Activated CD8-positive, alpha-beta T cell treated with anti-CD3 and anti-CD28 coated beads for 36 hours (primary cell): ENCODE measurements around the gene DCAKD. TPM values are rescaled to one million over a fixed set of nuclear protein-coding genes. Genes with fewer than 3 reads are reported as not detected.
A peak's percentile ranks its signal among the peaks of the same experiment; 100 is the strongest.

Source experiments
- ATAC-seq: fragments of 200-7000 bp; cut with Tn5 transposase; one replicate; pipeline ENCODE4 v1.10.0; 2021; ENCODE audit warnings: mild to moderate bottlenecking, moderate library complexity
- CTCF ChIA-PET: fragments of 350-600 bp; sonication (Branson Sonifier 250); formaldehyde crosslinking; loops from one replicate; lab custom pipeline; 2021; ENCODE audit warnings: antibody characterized with exemption; lab: Charles Lee
- POLR2A ChIA-PET: fragments of 350-600 bp; sonication (Branson Sonifier 250); formaldehyde crosslinking; loops from one replicate; lab custom pipeline; 2021; ENCODE audit warnings: antibody characterized with exemption; lab: Charles Lee
- DNase-seq: peaks from one replicate; pipeline ENCODE4 v3.0.0-alpha.2; 2020
- H3K27ac Mint-ChIP-seq: one replicate; pipeline ENCODE4 v1.8.0; 2021; ENCODE audit warnings: mild to moderate bottlenecking, mixed read lengths
- H3K27me3 Mint-ChIP-seq: one replicate; pipeline ENCODE4 v1.8.0; 2021; ENCODE audit warnings: mixed read lengths
- H3K36me3 Mint-ChIP-seq: one replicate; pipeline ENCODE4 v1.8.0; 2021; ENCODE audit warnings: low read depth, mixed read lengths
- H3K4me1 Mint-ChIP-seq: one replicate; pipeline ENCODE4 v1.8.0; 2021; ENCODE audit warnings: low read depth, mixed read lengths
- H3K4me3 Mint-ChIP-seq: one replicate; pipeline ENCODE4 v1.8.0; 2021; ENCODE audit warnings: mild to moderate bottlenecking, moderate library complexity, mixed read lengths
- H3K9me3 Mint-ChIP-seq: one replicate; pipeline ENCODE4 v1.8.0; 2021; ENCODE audit warnings: mixed read lengths
- intact Hi-C: fragments of 100-400 bp; cut with micrococcal nuclease; formaldehyde crosslinking; loops from one replicate; pipeline ENCODE4 v1.10.0; 2022
- total RNA-seq, 2 experiments: library from RNA; stranded (reverse); gene quantifications; one replicate each; pipeline ENCODE4 v1.2.3, GENCODE V29; 2021
- TF ChIP-seq, protein P1 (sequence below): fragments of 200-600 bp; IDR thresholded peaks from one replicate; pipeline ENCODE4 v1.8.0; 2022; ENCODE audit warnings: antibody characterized with exemption, mild to moderate bottlenecking

DCAKD gene
- total RNA-seq, 2 experiments from 2014 or later = 34.3 to 35.8 TPM

DNA sequence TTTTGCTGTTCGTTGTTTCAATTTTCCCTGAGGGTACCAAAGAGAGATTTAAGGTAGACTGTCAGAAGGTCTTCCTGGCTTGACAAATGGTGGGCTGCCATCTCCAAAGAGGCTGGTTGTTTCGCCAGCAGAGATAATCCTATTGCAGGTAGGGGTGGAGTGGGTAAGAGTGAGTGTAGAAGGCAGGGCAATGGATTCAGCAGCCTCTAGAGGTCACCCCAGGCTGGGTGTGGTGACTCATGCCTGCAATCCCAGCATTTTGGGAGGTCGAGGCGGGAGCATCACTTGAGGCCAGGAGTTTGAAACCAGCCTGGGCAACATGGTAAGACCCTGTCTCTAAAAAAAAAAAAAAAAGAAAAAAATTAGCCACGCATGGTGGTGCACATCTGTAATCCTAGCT is 34.6 kb downstream of the DCAKD start:
- ChIA-PET POLR2A (no interaction called here), CTCF (interaction anchor here (0.8 kb wide), 1 partner anchor 45 kb away, joined by 3 read pairs; no protein-coding TSS in a partner anchor)
- DNase-seq = no peak
- peaks cover 34% of the 10 kb centered on the region for H3K27me3 Mint-ChIP-seq
- no peak overlapping the region for H3K27ac Mint-ChIP-seq
- H3K4me3 Mint-ChIP-seq = no peak overlapping the region
- H3K4me1 Mint-ChIP-seq = peaks cover 21% of the 10 kb centered on the region
- no peak for ATAC-seq
- intact Hi-C loops = no loop called here
- H3K9me3 Mint-ChIP-seq = no peaks in the 10 kb centered on the region
- H3K36me3 Mint-ChIP-seq = no peaks in the 10 kb centered on the region
- TF ChIP-seq, protein P1, sequence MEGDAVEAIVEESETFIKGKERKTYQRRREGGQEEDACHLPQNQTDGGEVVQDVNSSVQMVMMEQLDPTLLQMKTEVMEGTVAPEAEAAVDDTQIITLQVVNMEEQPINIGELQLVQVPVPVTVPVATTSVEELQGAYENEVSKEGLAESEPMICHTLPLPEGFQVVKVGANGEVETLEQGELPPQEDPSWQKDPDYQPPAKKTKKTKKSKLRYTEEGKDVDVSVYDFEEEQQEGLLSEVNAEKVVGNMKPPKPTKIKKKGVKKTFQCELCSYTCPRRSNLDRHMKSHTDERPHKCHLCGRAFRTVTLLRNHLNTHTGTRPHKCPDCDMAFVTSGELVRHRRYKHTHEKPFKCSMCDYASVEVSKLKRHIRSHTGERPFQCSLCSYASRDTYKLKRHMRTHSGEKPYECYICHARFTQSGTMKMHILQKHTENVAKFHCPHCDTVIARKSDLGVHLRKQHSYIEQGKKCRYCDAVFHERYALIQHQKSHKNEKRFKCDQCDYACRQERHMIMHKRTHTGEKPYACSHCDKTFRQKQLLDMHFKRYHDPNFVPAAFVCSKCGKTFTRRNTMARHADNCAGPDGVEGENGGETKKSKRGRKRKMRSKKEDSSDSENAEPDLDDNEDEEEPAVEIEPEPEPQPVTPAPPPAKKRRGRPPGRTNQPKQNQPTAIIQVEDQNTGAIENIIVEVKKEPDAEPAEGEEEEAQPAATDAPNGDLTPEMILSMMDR = peak; percentile 21

DNA sequence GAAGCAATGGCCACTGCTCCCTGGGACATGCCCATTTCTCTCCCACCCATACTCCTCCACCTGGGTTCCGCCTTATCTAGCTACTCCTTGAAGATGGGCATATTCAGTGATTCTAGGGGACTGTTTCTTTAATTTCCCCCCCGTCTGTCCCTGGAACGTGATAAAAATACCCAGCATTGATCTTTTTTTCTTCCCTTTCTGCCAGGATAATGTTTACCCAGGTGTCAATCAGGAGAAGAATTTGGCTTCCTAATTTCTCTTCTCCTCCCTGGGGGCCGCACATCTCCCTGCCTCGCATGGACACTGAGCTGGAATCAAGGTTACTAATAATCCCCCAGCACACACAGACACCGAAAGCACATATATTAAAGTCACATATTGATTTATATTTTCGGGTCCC is 35.2 kb downstream of the DCAKD start:
- CTCF ChIA-PET = no interaction called here

DNA sequence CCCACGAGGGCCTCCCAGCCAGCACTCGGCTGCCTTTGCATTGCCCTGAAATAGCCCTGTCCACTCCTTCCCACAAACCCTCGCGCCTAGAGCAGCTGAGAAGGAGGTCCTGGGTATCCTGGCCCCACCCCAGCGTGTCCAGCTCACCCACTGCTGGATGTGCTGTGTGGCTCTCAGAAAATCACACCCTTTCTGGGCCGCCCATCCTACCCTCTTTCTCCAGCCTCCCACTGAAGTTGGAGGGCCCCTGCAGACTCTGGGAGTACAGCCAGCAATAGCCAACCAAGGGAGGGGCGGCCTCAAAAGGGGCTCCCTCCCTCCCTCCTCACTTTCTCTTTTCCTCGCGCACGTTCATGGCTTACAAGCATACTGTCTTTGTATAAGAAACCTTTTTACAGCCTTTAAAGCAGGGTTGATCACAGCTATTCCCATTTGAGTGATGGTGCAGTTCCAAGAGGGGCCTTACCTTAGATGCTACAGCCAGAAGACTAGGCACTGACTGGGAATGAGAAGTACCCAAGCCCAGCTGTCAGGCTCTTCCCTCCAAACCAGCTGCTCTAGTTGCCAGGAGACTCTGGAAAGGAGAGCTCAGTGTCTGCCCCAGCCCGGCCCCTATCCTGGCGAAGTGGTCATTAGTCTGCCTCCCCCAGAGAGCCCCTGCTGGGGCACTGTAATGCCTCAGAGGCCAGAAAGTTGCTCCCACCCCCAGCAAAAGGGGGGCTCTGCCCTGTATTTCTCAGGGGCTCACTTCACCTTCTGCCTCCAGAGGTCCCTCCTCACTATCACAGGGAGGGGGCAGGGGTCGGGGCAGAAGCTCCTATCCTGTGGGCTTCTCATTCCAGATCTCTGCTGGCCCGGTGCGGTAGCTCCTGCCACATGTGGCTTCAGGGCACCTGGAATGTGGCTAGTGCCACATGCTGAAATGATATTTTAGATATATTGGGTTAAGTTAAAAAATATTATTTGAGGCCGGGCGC is 38.1 kb downstream of the DCAKD start:
- peaks cover 9% of the 10 kb centered on the region for H3K27me3 Mint-ChIP-seq
- intact Hi-C loops = no loop called here
- H3K4me1 Mint-ChIP-seq = peaks cover 4% of the 10 kb centered on the region
- TF ChIP-seq, protein P1 = no peak
- no peak for ATAC-seq
- no peaks in the 10 kb centered on the region for H3K36me3 Mint-ChIP-seq
- DNase-seq = no peak
- ChIA-PET POLR2A (interaction anchor here (0.6 to 1.5 kb wide), 3 partner anchors 10 to 114 kb away, joined by 3 to 4 read pairs (median 3); a partner anchor contains a TSS), CTCF (interaction anchor here (1.2 to 1.9 kb wide), 3 partner anchors 9 to 102 kb away, joined by 3 to 9 read pairs (median 6); no protein-coding TSS in a partner anchor)
- H3K27ac Mint-ChIP-seq = no peak overlapping the region
- no peak overlapping the region for H3K4me3 Mint-ChIP-seq
- H3K9me3 Mint-ChIP-seq = no peaks in the 10 kb centered on the region

More for the DNA sequence above, 35.2 kb downstream of the DCAKD start:
- intact Hi-C loops = no loop called here
- POLR2A ChIA-PET = no interaction called here
- no peak for ATAC-seq
- H3K4me3 Mint-ChIP-seq = no peak overlapping the region
- H3K4me1 Mint-ChIP-seq = peaks cover 16% of the 10 kb centered on the region
- H3K9me3 Mint-ChIP-seq = no peaks in the 10 kb centered on the region
- no peak for DNase-seq
- H3K27me3 Mint-ChIP-seq = peaks cover 30% of the 10 kb centered on the region
- H3K27ac Mint-ChIP-seq = no peak overlapping the region
- H3K36me3 Mint-ChIP-seq = no peaks in the 10 kb centered on the region
- TF ChIP-seq, protein P1 = no peak

DNA sequence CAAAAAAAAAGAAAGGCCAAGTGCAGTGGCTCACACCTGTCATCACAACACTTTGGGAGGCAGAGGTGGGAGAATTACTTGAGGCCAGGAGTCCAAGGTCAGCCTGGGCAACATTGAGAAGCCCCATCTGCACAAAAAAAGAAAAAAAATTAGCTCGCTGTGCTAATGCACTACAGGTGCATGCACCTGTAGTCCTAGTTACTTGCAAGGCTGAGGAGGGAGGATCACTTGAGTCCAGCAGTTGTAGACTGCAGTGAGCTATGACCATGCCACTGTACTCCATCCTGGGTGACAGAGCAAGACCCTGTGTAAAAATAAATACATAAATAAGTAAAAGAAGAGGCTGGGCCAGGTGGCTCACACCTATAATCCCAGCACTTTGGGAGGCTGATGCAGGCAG is 39.7 kb downstream of the DCAKD start:
- Mint-ChIP-seq H3K4me1 (no peaks in the 10 kb centered on the region), H3K9me3 (no peaks in the 10 kb centered on the region), H3K36me3 (no peaks in the 10 kb centered on the region), H3K27ac (no peak overlapping the region), H3K4me3 (no peak overlapping the region), H3K27me3 (peaks cover 7% of the 10 kb centered on the region)
- CTCF ChIA-PET = interaction anchor here (0.7 to 1.9 kb wide), 2 partner anchors 10 to 92 kb away, joined by 4 to 9 read pairs; no protein-coding TSS in a partner anchor
- POLR2A ChIA-PET = interaction anchor here (1.5 kb wide), 1 partner anchor 112 kb away, joined by 3 read pairs; a partner anchor contains a TSS
- TF ChIP-seq, protein P1 = no peak
- DNase-seq (no peak), ATAC-seq (no peak)
- intact Hi-C loops = no loop called here
